Measurements from ENCODE around the gene SYT8.
A peak's percentile ranks its signal among the peaks of the same experiment; 100 is the strongest.

Gene SYT8

GRCh38 chr11:1820463-1821325 is 14.1 kb upstream of the SYT8 start:
- no peak for DNase-seq

GRCh38 chr11:1821562-1821961 is 13.2 kb upstream of the SYT8 start:
- DNase-seq, result no peak

GRCh38 chr11:1822648-1823375 is 12.0 kb upstream of the SYT8 start:
- no peak for DNase-seq

- no peak for DNase-seq
Measured at GRCh38 chr11:1823376-1824220, 11.2 kb upstream of the SYT8 start.

GRCh38 chr11:1824221-1825038 is 10.4 kb upstream of the SYT8 start:
- no peak for DNase-seq

GRCh38 chr11:1825039-1825740 is 9.6 kb upstream of the SYT8 start:
- no peak for DNase-seq

GRCh38 chr11:1825785-1826451 is 8.9 kb upstream of the SYT8 start:
- DNase-seq, result no peak

- no peak for DNase-seq
Measured at GRCh38 chr11:1826552-1827094, 8.2 kb upstream of the SYT8 start.

GRCh38 chr11:1827095-1827813 is 7.5 kb upstream of the SYT8 start:
- DNase-seq, result peak; percentile 68

GRCh38 chr11:1827931-1828330 is 6.9 kb upstream of the SYT8 start:
- DNase-seq, result no peak

- no peak for DNase-seq
Measured at GRCh38 chr11:1828542-1828941, 6.2 kb upstream of the SYT8 start.

GRCh38 chr11:1829039-1829820 is 5.6 kb upstream of the SYT8 start:
- no peak for DNase-seq

GRCh38 chr11:1830004-1830321 is 4.8 kb upstream of the SYT8 start:
- no peak for DNase-seq

GRCh38 chr11:1830322-1831223 is 4.2 kb upstream of the SYT8 start:
- DNase-seq, result no peak

- no peak for DNase-seq
Measured at GRCh38 chr11:1831338-1832210, 3.2 kb upstream of the SYT8 start.

- DNase-seq, result no peak
Measured at GRCh38 chr11:1832211-1832919, 2.4 kb upstream of the SYT8 start.

- no peak for DNase-seq
Measured at GRCh38 chr11:1832920-1833295, 1.9 kb upstream of the SYT8 start.

Data from NCI-H2029 treated with DMSO at 0.1 percent for 48 hours (cell line).